ENCODE data around the gene SFXN3.
"Not testable (repeated sequence)": the region's sequence is repeated elsewhere in the genome, so short reads cannot be mapped to it uniquely, and the experiment has no call there.

Gene SFXN3

GRCh38 chr10:101032637-101033224 lies 1.7 kb downstream of the SFXN3 start:
- Histone ChIP-seq H4K20me1 (ENCODE audit: insufficient read depth, low read length) (peaks cover 20% of the 10 kb centered on the region), H3K27me3 (ENCODE audit: insufficient read depth, low read length, poor library complexity) (peaks cover 14% of the 10 kb centered on the region), H2AFZ (ENCODE audit: low read depth, low read length) (peak overlapping the region; percentile 78), H3K4me3 (ENCODE audit: low read depth in 1 of 2, low read length in 2 of 2) (peak overlapping the region; percentile 19 to 68; a peak in 3 of 4 replicates), H3K27ac (ENCODE audit: low read length) (peak overlapping the region; percentile 64), H3K9ac (ENCODE audit: low read depth, low read length) (peak overlapping the region; percentile 50), H3K79me2 (ENCODE audit: insufficient read depth, low read length) (no peaks in the 10 kb centered on the region), H3K36me3 (ENCODE audit: insufficient read depth, low read length) (no peaks in the 10 kb centered on the region), H3K4me2 (ENCODE audit: insufficient read depth, low read length) (peak overlapping the region; percentile 93), H3K9me3 (ENCODE audit: insufficient read depth, low read length, severe bottlenecking) (no peaks in the 10 kb centered on the region), H3K4me1 (ENCODE audit: insufficient read depth, low read length) (peaks cover 32% of the 10 kb centered on the region)
- no peak for TF ChIP-seq EZH2 (IDR thresholded peaks at IDR 0.05; ENCODE audit: borderline replicate concordance, low read depth, low read length, severe bottlenecking)
- peak; percentile 39 for ATAC-seq (ENCODE audit: insufficient read depth, low read depth)
- peak; percentile 36 for DNase-seq

GRCh38 chr10:101033276-101033675 lies 2.2 kb downstream of the SFXN3 start:
- H3K27ac ChIP-seq (ENCODE audit: low read length), result no peak overlapping the region
- TF ChIP-seq EZH2 (IDR thresholded peaks at IDR 0.05; ENCODE audit: borderline replicate concordance, low read depth, low read length, severe bottlenecking), result no peak
- TF ChIP-seq, protein P1, sequence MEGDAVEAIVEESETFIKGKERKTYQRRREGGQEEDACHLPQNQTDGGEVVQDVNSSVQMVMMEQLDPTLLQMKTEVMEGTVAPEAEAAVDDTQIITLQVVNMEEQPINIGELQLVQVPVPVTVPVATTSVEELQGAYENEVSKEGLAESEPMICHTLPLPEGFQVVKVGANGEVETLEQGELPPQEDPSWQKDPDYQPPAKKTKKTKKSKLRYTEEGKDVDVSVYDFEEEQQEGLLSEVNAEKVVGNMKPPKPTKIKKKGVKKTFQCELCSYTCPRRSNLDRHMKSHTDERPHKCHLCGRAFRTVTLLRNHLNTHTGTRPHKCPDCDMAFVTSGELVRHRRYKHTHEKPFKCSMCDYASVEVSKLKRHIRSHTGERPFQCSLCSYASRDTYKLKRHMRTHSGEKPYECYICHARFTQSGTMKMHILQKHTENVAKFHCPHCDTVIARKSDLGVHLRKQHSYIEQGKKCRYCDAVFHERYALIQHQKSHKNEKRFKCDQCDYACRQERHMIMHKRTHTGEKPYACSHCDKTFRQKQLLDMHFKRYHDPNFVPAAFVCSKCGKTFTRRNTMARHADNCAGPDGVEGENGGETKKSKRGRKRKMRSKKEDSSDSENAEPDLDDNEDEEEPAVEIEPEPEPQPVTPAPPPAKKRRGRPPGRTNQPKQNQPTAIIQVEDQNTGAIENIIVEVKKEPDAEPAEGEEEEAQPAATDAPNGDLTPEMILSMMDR (IDR thresholded peaks at IDR 0.05; ENCODE audit: borderline replicate concordance, extremely low read depth, low read length, poor library complexity, severe bottlenecking), result no peak
- H3K4me2 ChIP-seq (ENCODE audit: insufficient read depth, low read length), result peak overlapping the region; percentile 93; the same call in 1 of the 2 replicates
- no peak for DNase-seq
- H3K36me3 ChIP-seq (ENCODE audit: insufficient read depth, low read length), result no peaks in the 10 kb centered on the region
- H4K20me1 ChIP-seq (ENCODE audit: insufficient read depth, low read length), result peaks cover 21% of the 10 kb centered on the region
- no peak for ATAC-seq (ENCODE audit: insufficient read depth, low read depth)
- no peaks in the 10 kb centered on the region for H3K79me2 ChIP-seq (ENCODE audit: insufficient read depth, low read length)
- no peaks in the 10 kb centered on the region for H3K9me3 ChIP-seq (ENCODE audit: insufficient read depth, low read length, severe bottlenecking)
- no peak overlapping the region for H3K9ac ChIP-seq (ENCODE audit: low read depth, low read length)
- peaks cover 32% of the 10 kb centered on the region for H3K4me1 ChIP-seq (ENCODE audit: insufficient read depth, low read length)
- peaks cover 12% of the 10 kb centered on the region for H3K27me3 ChIP-seq (ENCODE audit: insufficient read depth, low read length, poor library complexity)
- no peak overlapping the region; a peak in 1 of 4 replicates for H3K4me3 ChIP-seq (ENCODE audit: low read depth in 1 of 2, low read length in 2 of 2)
- H2AFZ ChIP-seq (ENCODE audit: low read depth, low read length), result no peak overlapping the region

DNA sequence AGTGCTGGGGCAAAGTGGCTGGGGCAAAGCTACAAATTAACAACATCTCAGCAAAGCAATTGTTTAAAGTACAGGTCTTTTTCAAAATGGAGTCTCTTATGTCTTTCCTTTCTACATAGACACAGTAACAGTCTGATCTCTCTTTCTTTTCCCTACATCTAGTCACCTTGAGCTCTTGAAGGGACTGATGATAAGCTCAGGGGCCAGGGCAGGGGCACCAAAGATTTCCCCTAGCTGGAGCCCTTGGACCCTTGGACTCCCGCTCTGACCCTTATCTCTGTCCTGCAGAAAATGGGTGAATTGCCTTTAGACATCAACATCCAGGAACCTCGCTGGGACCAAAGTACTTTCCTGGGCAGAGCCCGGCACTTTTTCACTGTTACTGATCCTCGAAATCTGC lies 3.4 kb downstream of the SFXN3 start:
- H4K20me1 ChIP-seq (ENCODE audit: insufficient read depth, low read length), result peaks cover 25% of the 10 kb centered on the region
- H2AFZ ChIP-seq (ENCODE audit: low read depth, low read length); ATAC-seq (ENCODE audit: insufficient read depth, low read depth); H3K36me3 ChIP-seq (ENCODE audit: insufficient read depth, low read length); H3K27ac ChIP-seq (ENCODE audit: low read length); H3K79me2 ChIP-seq (ENCODE audit: insufficient read depth, low read length); H3K9me3 ChIP-seq (ENCODE audit: insufficient read depth, low read length, severe bottlenecking); H3K4me3 ChIP-seq (ENCODE audit: low read depth in 1 of 2, low read length in 2 of 2); DNase-seq; H3K9ac ChIP-seq (ENCODE audit: low read depth, low read length); H3K4me2 ChIP-seq (ENCODE audit: insufficient read depth, low read length): not testable (repeated sequence)
- peaks cover 12% of the 10 kb centered on the region for H3K27me3 ChIP-seq (ENCODE audit: insufficient read depth, low read length, poor library complexity)
- H3K4me1 ChIP-seq (ENCODE audit: insufficient read depth, low read length), result peaks cover 32% of the 10 kb centered on the region

DNA sequence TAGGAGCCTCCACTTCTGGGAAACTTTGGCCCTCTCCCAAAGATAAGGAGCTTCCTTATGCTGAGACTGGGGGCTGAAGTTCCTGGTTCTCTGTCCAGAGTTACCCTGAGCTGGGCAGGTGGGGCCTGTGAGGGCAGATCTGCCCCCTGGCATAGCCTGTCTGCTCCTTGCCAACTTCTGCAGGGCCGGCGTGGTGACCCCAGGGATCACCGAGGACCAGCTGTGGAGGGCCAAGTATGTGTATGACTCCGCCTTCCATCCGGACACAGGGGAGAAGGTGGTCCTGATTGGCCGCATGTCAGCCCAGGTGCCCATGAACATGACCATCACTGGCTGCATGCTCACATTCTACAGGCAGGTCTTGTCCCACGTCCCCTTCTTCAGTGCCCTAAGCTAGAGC lies 4.3 kb downstream of the SFXN3 start:
- H2AFZ ChIP-seq (ENCODE audit: low read depth, low read length), result no peak overlapping the region
- H3K9me3 ChIP-seq (ENCODE audit: insufficient read depth, low read length, severe bottlenecking), result no peaks in the 10 kb centered on the region
- no peak for ATAC-seq (ENCODE audit: insufficient read depth, low read depth)
- TF ChIP-seq, protein P1 (IDR thresholded peaks at IDR 0.05; ENCODE audit: borderline replicate concordance, extremely low read depth, low read length, poor library complexity, severe bottlenecking), result no peak
- TF ChIP-seq EZH2 (IDR thresholded peaks at IDR 0.05; ENCODE audit: borderline replicate concordance, low read depth, low read length, severe bottlenecking), result no peak
- H3K27ac ChIP-seq (ENCODE audit: low read length), result no peak overlapping the region
- no peak overlapping the region for H3K4me2 ChIP-seq (ENCODE audit: insufficient read depth, low read length)
- H3K9ac ChIP-seq (ENCODE audit: low read depth, low read length), result no peak overlapping the region
- peaks cover 23% of the 10 kb centered on the region for H4K20me1 ChIP-seq (ENCODE audit: insufficient read depth, low read length)
- H3K4me1 ChIP-seq (ENCODE audit: insufficient read depth, low read length), result peaks cover 29% of the 10 kb centered on the region
- H3K4me3 ChIP-seq (ENCODE audit: low read depth in 1 of 2, low read length in 2 of 2), result no peak overlapping the region
- H3K79me2 ChIP-seq (ENCODE audit: insufficient read depth, low read length), result 0 out of 2 replicates have a peak, but pooled peaks cover 2% of the 10 kb centered on the region
- H3K36me3 ChIP-seq (ENCODE audit: insufficient read depth, low read length), result no peaks in the 10 kb centered on the region
- H3K27me3 ChIP-seq (ENCODE audit: insufficient read depth, low read length, poor library complexity), result peaks cover 11% of the 10 kb centered on the region
- no peak for DNase-seq

All from DND-41 (cell line).